ENCODE results near the gene PDE1A.

PDE1A gene

GRCh38 chr2:182426918-182427240 lies at the start of gene PDE1A:
TSS of gene PDE1A (minus strand) at chr2:182427036.
- DNase-seq = no peak

- no peak for DNase-seq
Observed at GRCh38 chr2:182473635-182474034, 46.8 kb upstream of the PDE1A start.

GRCh38 chr2:182463760-182464159 lies 36.9 kb upstream of the PDE1A start:
- DNase-seq = no peak

GRCh38 chr2:182456784-182457183 lies 29.9 kb upstream of the PDE1A start:
- no peak for DNase-seq

- no peak for DNase-seq
Observed at GRCh38 chr2:182452456-182452990, 25.7 kb upstream of the PDE1A start.

- DNase-seq = no peak
Observed at GRCh38 chr2:182448371-182448770, 21.5 kb upstream of the PDE1A start.

- DNase-seq = no peak
Observed at GRCh38 chr2:182447863-182448262, 21.0 kb upstream of the PDE1A start.

GRCh38 chr2:182447163-182447562 lies 20.3 kb upstream of the PDE1A start:
- DNase-seq = no peak

- DNase-seq = no peak
Observed at GRCh38 chr2:182446087-182446486, 19.3 kb upstream of the PDE1A start.

- DNase-seq = no peak
Observed at GRCh38 chr2:182445391-182445965, 18.6 kb upstream of the PDE1A start.

- no peak for DNase-seq
Observed at GRCh38 chr2:182444806-182445205, 18.0 kb upstream of the PDE1A start.

- no peak for DNase-seq
Observed at GRCh38 chr2:182444170-182444569, 17.3 kb upstream of the PDE1A start.

GRCh38 chr2:182436252-182436651 lies 9.4 kb upstream of the PDE1A start:
- no peak for DNase-seq

- no peak for DNase-seq
Observed at GRCh38 chr2:182435754-182436153, 8.9 kb upstream of the PDE1A start.

- no peak for DNase-seq
Observed at GRCh38 chr2:182432051-182432450, 5.2 kb upstream of the PDE1A start.

- DNase-seq = no peak
Observed at GRCh38 chr2:182428476-182428875, 1.6 kb upstream of the PDE1A start.

GRCh38 chr2:182426082-182426917 lies 536 bp downstream of the PDE1A start:
- no peak for DNase-seq

- no peak for DNase-seq
Observed at GRCh38 chr2:182422864-182423263, 4.0 kb downstream of the PDE1A start.

GRCh38 chr2:182420669-182421068 lies 6.2 kb downstream of the PDE1A start:
- DNase-seq = no peak

- no peak for DNase-seq
Observed at GRCh38 chr2:182416861-182417260, 10.0 kb downstream of the PDE1A start.

GRCh38 chr2:182416191-182416590 lies 10.6 kb downstream of the PDE1A start:
- DNase-seq = no peak

- no peak for DNase-seq
Observed at GRCh38 chr2:182415771-182416170, 11.1 kb downstream of the PDE1A start.

- no peak for DNase-seq
Observed at GRCh38 chr2:182412858-182413257, 14.0 kb downstream of the PDE1A start.

- DNase-seq = no peak
Observed at GRCh38 chr2:182410120-182410519, 16.7 kb downstream of the PDE1A start.

- DNase-seq = no peak
Observed at GRCh38 chr2:182406221-182406620, 20.6 kb downstream of the PDE1A start.

Measured in stimulated activated CD4-positive, alpha-beta T cell treated with anti-CD3 and anti-CD28 coated beads, Interleukin-2, amount 100 ng/mL, for 24 hours (primary cell).